Measurements from ENCODE around the gene NLN. TPM values are rescaled to one million over a fixed set of nuclear protein-coding genes. Genes with fewer than 3 reads are reported as not detected.

Gene NLN
- total and polyA plus RNA-seq, 2 of the 13 experiments (the other 11 are each of a cell fraction or from before 2014, with no cell fraction given), result 11.9 to 36.7 TPM

- Histone ChIP-seq H3K4me3 (replicated peaks in 1 of 3; ENCODE audit: insufficient read depth in 1 of 3, low read depth in 2 of 3, low read length in 3 of 3) (no peak overlapping the region), H3K4me2 (ENCODE audit: low read depth, low read length) (no peak overlapping the region), H3K9ac (ENCODE audit: insufficient read depth, low read depth, low read length) (no peak overlapping the region), H3K36me3 (replicated peaks in 1 of 2; ENCODE audit: control insufficient read depth in 1 of 2, insufficient read depth in 2 of 2, low read length in 2 of 2) (no peaks in the 10 kb centered on the region), H3K4me1 (ENCODE audit: insufficient read depth, low read length) (no peaks in the 10 kb centered on the region; the same call in 1 of the 2 replicates), H3K27me3 (ENCODE audit: control insufficient read depth in 1 of 2, insufficient read depth in 2 of 2, low read length in 2 of 2) (no peaks in the 10 kb centered on the region), H4K20me1 (ENCODE audit: insufficient read depth, low read length) (no peaks in the 10 kb centered on the region), H3K27ac (ENCODE audit: extremely low read length, insufficient read depth, low read length) (no peak overlapping the region), H2AFZ (ENCODE audit: low read length) (no peak overlapping the region), H3K9me3 (ENCODE audit: low read length) (no peaks in the 10 kb centered on the region), H3K79me2 (ENCODE audit: insufficient read depth, low read length) (no peaks in the 10 kb centered on the region)
- ChIA-PET CTCF (ENCODE audit: low intra/inter-chr PET ratio, low total read pairs) (no interaction called here), POLR2A (no interaction called here)
- ATAC-seq (no peak), DNase-seq (ENCODE audit: low spot score) (no peak), FAIRE-seq (no peak)
- intact Hi-C loops (cut with micrococcal nuclease; ENCODE audit: unreplicated experiment), result no loop called here
- no peak for TF ChIP-seq PBX3 (CRISPR knock-in tag; IDR thresholded peaks at IDR 0.05; ENCODE audit: borderline replicate concordance)
- no peak for TF ChIP-seq CERS6 (CRISPR knock-in tag; IDR thresholded peaks at IDR 0.05)
- no peak for TF ChIP-seq ZNF598 (CRISPR knock-in tag; IDR thresholded peaks at IDR 0.05; ENCODE audit: borderline replicate concordance)
- TF ChIP-seq ZSCAN21 (CRISPR knock-in tag; IDR thresholded peaks at IDR 0.05; ENCODE audit: borderline replicate concordance), result no peak
- TF ChIP-seq ZNF841 (CRISPR knock-in tag; IDR thresholded peaks at IDR 0.05; ENCODE audit: borderline replicate concordance), result no peak
- no peak for TF ChIP-seq ZNF572 (CRISPR knock-in tag; IDR thresholded peaks at IDR 0.05)
- TF ChIP-seq ZNF605 (CRISPR knock-in tag; IDR thresholded peaks at IDR 0.05), result no peak
- TF ChIP-seq RBM39 (IDR thresholded peaks at IDR 0.05; ENCODE audit: low read depth, low read length, poor library complexity, severe bottlenecking), result no peak
- no peak for TF ChIP-seq PHF5A (CRISPR knock-in tag; IDR thresholded peaks at IDR 0.05; ENCODE audit: low read depth, unreplicated experiment)
- TF ChIP-seq CCAR2 (optimal IDR thresholded peaks at IDR 0.05; ENCODE audit: low read depth, low read length), result no peak
- no peak for TF ChIP-seq ZNF720 (CRISPR knock-in tag; IDR thresholded peaks at IDR 0.05)
- no peak for TF ChIP-seq SUZ12 (IDR thresholded peaks at IDR 0.05; ENCODE audit: low read depth, low read length)
- TF ChIP-seq, protein P1, sequence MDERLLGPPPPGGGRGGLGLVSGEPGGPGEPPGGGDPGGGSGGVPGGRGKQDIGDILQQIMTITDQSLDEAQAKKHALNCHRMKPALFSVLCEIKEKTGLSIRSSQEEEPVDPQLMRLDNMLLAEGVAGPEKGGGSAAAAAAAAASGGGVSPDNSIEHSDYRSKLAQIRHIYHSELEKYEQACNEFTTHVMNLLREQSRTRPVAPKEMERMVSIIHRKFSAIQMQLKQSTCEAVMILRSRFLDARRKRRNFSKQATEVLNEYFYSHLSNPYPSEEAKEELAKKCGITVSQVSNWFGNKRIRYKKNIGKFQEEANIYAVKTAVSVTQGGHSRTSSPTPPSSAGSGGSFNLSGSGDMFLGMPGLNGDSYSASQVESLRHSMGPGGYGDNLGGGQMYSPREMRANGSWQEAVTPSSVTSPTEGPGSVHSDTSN (CRISPR knock-in tag; IDR thresholded peaks at IDR 0.05), result no peak
- TF ChIP-seq, protein P2, sequence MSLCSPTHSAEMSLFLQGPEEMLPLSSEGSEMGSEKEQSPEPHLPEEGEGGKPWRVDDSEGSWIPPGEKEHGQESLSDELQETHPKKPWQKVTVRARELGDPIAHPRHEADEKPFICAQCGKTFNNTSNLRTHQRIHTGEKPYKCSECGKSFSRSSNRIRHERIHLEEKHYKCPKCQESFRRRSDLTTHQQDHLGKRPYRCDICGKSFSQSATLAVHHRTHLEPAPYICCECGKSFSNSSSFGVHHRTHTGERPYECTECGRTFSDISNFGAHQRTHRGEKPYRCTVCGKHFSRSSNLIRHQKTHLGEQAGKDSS (CRISPR knock-in tag; IDR thresholded peaks at IDR 0.05; ENCODE audit: borderline replicate concordance, low read depth), result no peak
- no peak for TF ChIP-seq ZNF354B (CRISPR knock-in tag; IDR thresholded peaks at IDR 0.05)
- TF ChIP-seq NRL (CRISPR knock-in tag; IDR thresholded peaks at IDR 0.05; ENCODE audit: borderline replicate concordance), result no peak
- BruUV-seq (replicated peaks), result no TSS peak
- in situ Hi-C loops (cut with HindIII; ENCODE audit: extremely low pct_ligation_motif_present, low pct_unique_long_range_greater_than_20kb), result no loop called here
- WGBS (ENCODE audit: low lambda C conversion rate), result 96% methylated on average over 2 of the region's 2 CpGs
These were observed 110.7 kb downstream of the NLN start for GRCh38 chr5:65832603-65833228.

Data from HepG2 (cell line).